HCT116 (cell line): Measurements from ENCODE around the gene ISCU. TPM values are rescaled to one million over a fixed set of nuclear protein-coding genes. Genes with fewer than 3 reads are reported as not detected.

Experiments
- ATAC-seq: fragments of 200-7000 bp; cut with Tn5 transposase; 2 replicates; pipeline ENCODE4 v1.9.1; 2020; ENCODE audit warnings: mild to moderate bottlenecking, moderate library complexity
- BruUV-seq: library from RNA; stranded (reverse); fragments of 400-500 nt; replicated peaks from 2 replicates; lab custom pipeline; 2021; lab: Mats Ljungman, UMichigan
- CTCF ChIA-PET: fragments of 300-600 bp; sonication (Branson Sonifier 250); formaldehyde crosslinking; loops from one replicate; lab custom pipeline; 2021; ENCODE audit warnings: antibody characterized with exemption; lab: Charles Lee
- POLR2A ChIA-PET: fragments of 300-600, 350-600 bp; sonication (Branson Sonifier 250); formaldehyde crosslinking; loops from one replicate; lab custom pipeline; 2021; ENCODE audit warnings: antibody characterized with exemption; lab: Charles Lee
- RAD21 ChIA-PET, 2 experiments: fragments of 300-600 bp; sonication (Branson Sonifier 250); formaldehyde crosslinking; loops; one replicate each; lab custom pipeline; 2023; ENCODE audit warnings: low total read pairs in 2 of 2; ENCODE audit not compliant: uncharacterized antibody in 2 of 2, unreplicated experiment in 2 of 2, low non-redundant PET in 1 of 2; lab: Charles Lee
- DNase-seq: peaks from one replicate; pipeline ENCODE4 v3.0.0-alpha.2; 2010; ENCODE audit warnings: low read depth, low spot score
- H2AFZ ChIP-seq: fragments of 200-600 bp; shearing (Covaris generic), sonication (generic); 2 replicates; pipeline ENCODE4 v1.6.1; 2017; ENCODE audit warnings: low read depth, mixed run types, mixed read lengths, antibody characterized with exemption, low read length; ENCODE audit not compliant: poor library complexity, severe bottlenecking
- H3K27ac ChIP-seq: 2 replicates; pipeline ENCODE4 v1.5.1; 2012; ENCODE audit warnings: low read depth, low read length
- H3K27me3 ChIP-seq: fragments of 200-600 bp; sonication (generic); 2 replicates; pipeline ENCODE4 v1.6.1; 2016; ENCODE audit warnings: mixed run types, low read length, mixed read lengths; ENCODE audit not compliant: insufficient read depth
- H3K36me3 ChIP-seq, 2 experiments: fragments of 200-500 bp in 1 of 2; fragments of 200-600 bp in 1 of 2; sonication (Bioruptor generic) in 1 of 2; sonication (generic) in 1 of 2; 2 replicates each; pipeline versions ENCODE4 v1.5.1 to v1.6.1; 2014 to 2016; ENCODE audit warnings: low read length in 2 of 2, inconsistent platforms in 1 of 2, mixed read lengths in 1 of 2, mixed run types in 1 of 2; ENCODE audit not compliant: insufficient read depth in 2 of 2, control insufficient read depth in 1 of 2
- H3K4me1 ChIP-seq, 2 experiments: fragments of 200-600 bp in 1 of 2; sonication (generic) in 1 of 2; 2 replicates each; pipeline versions ENCODE4 v1.5.1 to v1.6.1; 2012 to 2017; ENCODE audit warnings: low read length in 2 of 2, inconsistent platforms in 1 of 2, mild to moderate bottlenecking in 1 of 2, mixed read lengths in 1 of 2, mixed run types in 1 of 2, moderate library complexity in 1 of 2; ENCODE audit not compliant: insufficient read depth in 2 of 2, control insufficient read depth in 1 of 2
- H3K4me2 ChIP-seq: fragments of 200-600 bp; sonication (generic); 2 replicates; pipeline ENCODE4 v1.6.1; 2017; ENCODE audit warnings: mixed run types, low read length, mixed read lengths
- H3K4me3 ChIP-seq, 2 experiments: fragments of 200-600 bp in 1 of 2; sonication (generic) in 1 of 2; replicated peaks in 1 of 2; 2 replicates each; pipeline ENCODE4 v1.5.1; 2011 to 2016; ENCODE audit warnings: low read length in 2 of 2, control low read depth in 1 of 2, low read depth in 1 of 2, mild to moderate bottlenecking in 1 of 2, mixed read lengths in 1 of 2, mixed run types in 1 of 2
- H3K79me2 ChIP-seq: fragments of 200-600 bp; sonication (generic); 2 replicates; pipeline ENCODE4 v1.6.1; 2017; ENCODE audit warnings: mild to moderate bottlenecking, mixed run types, low read length, moderate library complexity, mixed read lengths; ENCODE audit not compliant: insufficient read depth
- H3K9ac ChIP-seq: fragments of 200-600 bp; sonication (generic); 2 replicates; pipeline ENCODE4 v1.6.1; 2016; ENCODE audit warnings: low read length, mixed read lengths
- H3K9me2 ChIP-seq: fragments of 200-600 bp; sonication (generic), shearing (Covaris generic); 2 replicates; pipeline ENCODE4 v1.6.1; 2017; ENCODE audit warnings: mixed run types, mild to moderate bottlenecking, moderate library complexity; ENCODE audit not compliant: insufficient read depth
- H3K9me3 ChIP-seq, 2 experiments: fragments of 200-500 bp in 1 of 2; fragments of 200-600 bp in 1 of 2; sonication (Bioruptor generic) in 1 of 2; sonication (generic) in 1 of 2; 2 replicates each; pipeline ENCODE4 v1.6.1; 2014 to 2017; ENCODE audit warnings: low read length in 2 of 2, mixed read lengths in 2 of 2, inconsistent platforms in 1 of 2, low read depth in 1 of 2, mild to moderate bottlenecking in 1 of 2, mixed run types in 1 of 2, moderate library complexity in 1 of 2; ENCODE audit not compliant: control insufficient read depth in 1 of 2, insufficient read depth in 1 of 2
- H4K20me1 ChIP-seq: fragments of 200-600 bp; sonication (generic), shearing (Covaris generic); 2 replicates; pipeline ENCODE4 v1.6.1; 2017; ENCODE audit warnings: mixed run types, mild to moderate bottlenecking, moderate library complexity; ENCODE audit not compliant: insufficient read depth
- ATF3 ChIP-seq: IDR thresholded peaks from 2 replicates; pipeline ENCODE4 v1.6.1; 2012
- CBX3 ChIP-seq: IDR thresholded peaks from 2 replicates; pipeline ENCODE4 v1.6.1; 2012; ENCODE audit warnings: low read depth
- EGR1 ChIP-seq: IDR thresholded peaks from 2 replicates; pipeline ENCODE4 v1.6.1; 2012; ENCODE audit warnings: low read depth
- ELF1 ChIP-seq: IDR thresholded peaks from 2 replicates; pipeline ENCODE4 v1.6.1; 2012; ENCODE audit warnings: low read depth, borderline replicate concordance
- EZH2phosphoT487 ChIP-seq: fragments of 200-600 bp; IDR thresholded peaks from 2 replicates; pipeline ENCODE4 v1.6.1; 2018; ENCODE audit warnings: antibody characterized with exemption, borderline replicate concordance
- POLR2AphosphoS5 ChIP-seq: IDR thresholded peaks from 2 replicates; pipeline ENCODE4 v1.6.1; 2011; ENCODE audit warnings: mild to moderate bottlenecking, low read depth, low read length, moderate library complexity
- SIN3A ChIP-seq: IDR thresholded peaks from 2 replicates; pipeline ENCODE4 v1.6.1; 2012; ENCODE audit warnings: low read depth
- SP1 ChIP-seq: IDR thresholded peaks from 2 replicates; pipeline ENCODE4 v1.6.1; 2012; ENCODE audit warnings: low read depth
- TCF7L2 ChIP-seq: IDR thresholded peaks from 2 replicates; pipeline ENCODE4 v1.7.0; 2011; ENCODE audit warnings: borderline replicate concordance, inconsistent platforms; ENCODE audit not compliant: insufficient read depth, insufficient read length; ENCODE audit errors: extremely low read depth
- YY1 ChIP-seq: IDR thresholded peaks from 2 replicates; pipeline ENCODE4 v1.6.1; 2011; ENCODE audit warnings: low read length, low read depth, moderate library complexity, mild to moderate bottlenecking; ENCODE audit not compliant: insufficient replicate concordance; ENCODE audit errors: extremely low read depth
- ZFX ChIP-seq: fragments of 450-650 bp; IDR thresholded peaks from 2 replicates; pipeline ENCODE4 v1.6.1; 2017
- intact Hi-C: fragments of 100-400 bp; cut with micrococcal nuclease; formaldehyde crosslinking; loops from 2 replicates; pipeline ENCODE4 v1.10.0; 2022
- total RNA-seq: library from RNA; stranded (reverse); gene quantifications from one replicate; pipeline ENCODE4 v1.2.1, GENCODE V29; 2021; ENCODE audit not compliant: unreplicated experiment
- TF ChIP-seq, protein P1 (sequence below): IDR thresholded peaks from 2 replicates; pipeline ENCODE4 v1.6.1; 2011; ENCODE audit warnings: mild to moderate bottlenecking, low read length, moderate library complexity; ENCODE audit not compliant: insufficient replicate concordance; ENCODE audit errors: extremely low read depth

Gene ISCU
- total RNA-seq, 1 experiment from 2014 or later = 89.6 TPM

DNA sequence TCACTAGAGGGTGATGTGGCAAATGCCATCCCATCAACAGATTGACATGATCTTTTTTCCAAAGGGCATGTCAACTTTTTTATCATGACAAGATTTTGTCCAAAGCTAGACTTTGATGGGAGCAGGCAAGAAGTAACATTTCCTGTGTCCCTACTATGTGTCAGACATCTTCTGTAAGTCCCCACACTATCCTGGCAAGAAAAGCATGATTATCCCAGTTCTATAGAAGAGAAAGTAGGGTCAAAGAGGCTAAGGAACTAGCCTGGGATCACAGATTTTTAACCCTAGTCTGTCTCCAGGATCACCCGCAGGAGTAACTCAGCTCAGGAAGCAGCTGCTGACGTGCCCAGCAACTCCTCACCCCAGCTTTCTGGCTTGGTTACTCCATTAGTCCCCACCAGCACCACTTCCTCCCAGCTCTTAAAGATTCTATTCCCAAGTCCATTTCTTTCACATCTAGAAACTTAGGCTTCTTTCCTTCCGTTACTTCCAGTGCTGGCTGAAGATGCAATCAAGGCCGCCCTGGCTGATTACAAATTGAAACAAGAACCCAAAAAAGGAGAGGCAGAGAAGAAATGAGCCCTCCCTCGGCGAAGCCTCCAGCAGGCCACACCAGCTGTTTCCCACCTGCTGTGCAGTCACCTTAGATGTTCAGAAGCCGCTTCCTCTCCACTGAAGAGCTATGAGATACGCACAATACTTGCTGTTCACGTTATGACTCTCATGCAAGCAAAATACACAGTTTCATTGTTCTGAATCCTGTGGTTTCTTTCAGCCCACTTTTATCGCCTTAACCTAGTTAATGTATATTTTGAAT, 6.2 kb downstream of the ISCU start:
- Histone ChIP-seq H4K20me1 (no peaks in the 10 kb centered on the region), H3K27ac (no peak overlapping the region), H3K9ac (no peak overlapping the region), H3K4me3 (no peak overlapping the region), H3K9me2 (no peaks in the 10 kb centered on the region), H2AFZ (no peak overlapping the region), H3K27me3 (no peaks in the 10 kb centered on the region), H3K79me2 (peaks cover 14% of the 10 kb centered on the region), H3K9me3 (no peaks in the 10 kb centered on the region), H3K4me1 (peaks cover 23 to 30% of the 10 kb centered on the region in 2 experiments), H3K36me3 (peaks cover 26 to 38% of the 10 kb centered on the region in 2 experiments), H3K4me2 (no peak overlapping the region)
- DNase-seq (no peak), ATAC-seq (no peak)
- ChIA-PET RAD21 (no interaction called here), CTCF (interaction anchor here (0.9 kb wide), 1 partner anchor 51 kb away, joined by 3 read pairs; no protein-coding TSS in a partner anchor), POLR2A (no interaction called here)
- TF ChIP-seq ATF3 (no peak), ELF1 (no peak), POLR2AphosphoS5 (no peak), EGR1 (no peak), TCF7L2 (no peak), SP1 (no peak), CBX3 (no peak), SIN3A (no peak), YY1 (no peak), EZH2phosphoT487 (no peak), ZFX (no peak)
- TF ChIP-seq, protein P1, sequence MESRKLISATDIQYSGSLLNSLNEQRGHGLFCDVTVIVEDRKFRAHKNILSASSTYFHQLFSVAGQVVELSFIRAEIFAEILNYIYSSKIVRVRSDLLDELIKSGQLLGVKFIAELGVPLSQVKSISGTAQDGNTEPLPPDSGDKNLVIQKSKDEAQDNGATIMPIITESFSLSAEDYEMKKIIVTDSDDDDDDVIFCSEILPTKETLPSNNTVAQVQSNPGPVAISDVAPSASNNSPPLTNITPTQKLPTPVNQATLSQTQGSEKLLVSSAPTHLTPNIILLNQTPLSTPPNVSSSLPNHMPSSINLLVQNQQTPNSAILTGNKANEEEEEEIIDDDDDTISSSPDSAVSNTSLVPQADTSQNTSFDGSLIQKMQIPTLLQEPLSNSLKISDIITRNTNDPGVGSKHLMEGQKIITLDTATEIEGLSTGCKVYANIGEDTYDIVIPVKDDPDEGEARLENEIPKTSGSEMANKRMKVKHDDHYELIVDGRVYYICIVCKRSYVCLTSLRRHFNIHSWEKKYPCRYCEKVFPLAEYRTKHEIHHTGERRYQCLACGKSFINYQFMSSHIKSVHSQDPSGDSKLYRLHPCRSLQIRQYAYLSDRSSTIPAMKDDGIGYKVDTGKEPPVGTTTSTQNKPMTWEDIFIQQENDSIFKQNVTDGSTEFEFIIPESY = no peak
- intact Hi-C loops = loop anchor here (5.0 to 10.0 kb wide), 2 partner anchors 266 to 384 kb away; no protein-coding TSS in a partner anchor
- BruUV-seq = no TSS peak
